Ovary (tissue), 3 donors: Measurements from ENCODE around the gene SNX25.

Experiments
- CTCF ChIP-seq, 3 donors: fragments of 450-650 bp in 2 of 3; fragments of 200-600 bp in 1 of 3; IDR thresholded peaks; one replicate each; pipeline versions ENCODE4 v1.5.1 to v1.8.0; 2016 to 2022; ENCODE audit warnings: antibody characterized with exemption in 3 of 3, mild to moderate bottlenecking in 1 of 3
- EP300 ChIP-seq: sonication (generic); formaldehyde crosslinking; IDR thresholded peaks from one replicate; pipeline ENCODE4 v1.6.1; 2017; ENCODE audit warnings: antibody characterized with exemption
- POLR2A ChIP-seq: fragments of 450-650 bp; IDR thresholded peaks from one replicate; pipeline ENCODE4 v1.6.1; 2017; ENCODE audit warnings: antibody characterized with exemption, mild to moderate bottlenecking, moderate library complexity
- donor health status: DM: no; HTN: no; CAD: no.

- no peak for TF ChIP-seq CTCF (IDR thresholded peaks at IDR 0.05)
- TF ChIP-seq POLR2A = no peak
- no peak for TF ChIP-seq EP300
Observed at GRCh38 chr4:185358514-185358913, 149.1 kb downstream of the SNX25 start.
